SJCRH30 (cell line): Measurements from ENCODE around the gene SWT1. TPM values are rescaled to one million over a fixed set of nuclear protein-coding genes. Genes with fewer than 3 reads are reported as not detected.
A peak's percentile ranks its signal among the peaks of the same experiment; 100 is the strongest.
"Not testable (repeated sequence)": the region's sequence is repeated elsewhere in the genome, so short reads cannot be mapped to it uniquely, and the experiment has no call there.

ENCODE experiments used
- DNase-seq, 2 experiments: peaks; one replicate each; pipeline ENCODE4 v3.0.0-alpha.2; 2015 to 2020
- H3K27ac ChIP-seq: fragments of 250-450 bp; sonication (Bioruptor Pico); 2 replicates; pipeline ENCODE4 v1.5.1; 2020; ENCODE audit warnings: mild to moderate bottlenecking, moderate library complexity
- H3K27me3 ChIP-seq: fragments of 250-450 bp; sonication (Bioruptor Pico); 2 replicates; pipeline ENCODE4 v1.5.1; 2020; ENCODE audit warnings: mild to moderate bottlenecking, moderate library complexity
- H3K36me3 ChIP-seq: fragments of 250-450 bp; sonication (Bioruptor Pico); 2 replicates; pipeline ENCODE4 v1.5.1; 2020; ENCODE audit warnings: mild to moderate bottlenecking, moderate library complexity
- H3K4me1 ChIP-seq: fragments of 250-450 bp; sonication (Bioruptor Pico); 2 replicates; pipeline ENCODE4 v1.5.1; 2020; ENCODE audit warnings: mild to moderate bottlenecking, moderate library complexity
- H3K4me3 ChIP-seq: fragments of 250-450 bp; sonication (Bioruptor Pico); 2 replicates; pipeline ENCODE4 v1.5.1; 2020; ENCODE audit warnings: mild to moderate bottlenecking, moderate library complexity
- H3K9me3 ChIP-seq: fragments of 250-450 bp; sonication (Bioruptor Pico); replicated peaks from 2 replicates; pipeline ENCODE4 v1.5.1; 2020; ENCODE audit warnings: mild to moderate bottlenecking, moderate library complexity
- total RNA-seq: library from RNA; depleted of rRNA; stranded (reverse); fragments of >200 nt; shearing (Covaris generic); gene quantifications from 2 replicates; pipeline ENCODE4 v1.2.3, GENCODE V29; 2014

SWT1 gene
- total RNA-seq, 1 experiment from 2014 or later, result 5.0 TPM

DNA sequence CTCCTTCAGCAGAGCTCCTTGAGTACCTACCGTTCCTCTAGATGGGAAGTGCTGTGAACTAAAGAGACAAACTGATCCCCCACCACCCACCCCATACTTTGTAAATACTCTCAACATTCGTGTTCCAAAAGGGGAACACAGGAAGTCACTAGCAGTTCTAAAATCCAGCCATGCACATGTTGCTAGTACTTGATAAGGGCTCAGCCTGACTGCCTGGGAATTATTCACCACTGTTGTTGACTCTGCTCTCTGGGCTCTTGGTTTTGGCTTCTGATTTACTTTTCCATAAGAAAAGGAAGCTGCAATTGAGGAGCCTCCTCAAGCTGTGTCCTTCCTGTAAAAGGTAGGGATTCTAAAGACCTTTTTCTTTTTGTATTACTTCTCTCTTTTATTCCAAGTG lies 92.6 kb downstream of the SWT1 start:
- Histone ChIP-seq H3K4me3 (no peak overlapping the region), H3K9me3 (no peaks in the 10 kb centered on the region), H3K27me3 (no peaks in the 10 kb centered on the region), H3K4me1 (no peaks in the 10 kb centered on the region), H3K27ac (no peak overlapping the region), H3K36me3 (no peaks in the 10 kb centered on the region)
- no peak for DNase-seq

- Histone ChIP-seq H3K27me3 (no peaks in the 10 kb centered on the region), H3K4me3 (no peak overlapping the region), H3K27ac (no peak overlapping the region), H3K4me1 (no peaks in the 10 kb centered on the region), H3K9me3 (no peaks in the 10 kb centered on the region), H3K36me3 (no peaks in the 10 kb centered on the region)
- DNase-seq, result no peak
These were observed 93.1 kb downstream of the SWT1 start for GRCh38 chr1:185250063-185250462.

GRCh38 chr1:185251928-185252327 lies 95.0 kb downstream of the SWT1 start:
- not testable (repeated sequence) for H3K4me3 ChIP-seq, H3K27me3 ChIP-seq, H3K4me1 ChIP-seq, H3K36me3 ChIP-seq, DNase-seq, H3K9me3 ChIP-seq, H3K27ac ChIP-seq

DNA sequence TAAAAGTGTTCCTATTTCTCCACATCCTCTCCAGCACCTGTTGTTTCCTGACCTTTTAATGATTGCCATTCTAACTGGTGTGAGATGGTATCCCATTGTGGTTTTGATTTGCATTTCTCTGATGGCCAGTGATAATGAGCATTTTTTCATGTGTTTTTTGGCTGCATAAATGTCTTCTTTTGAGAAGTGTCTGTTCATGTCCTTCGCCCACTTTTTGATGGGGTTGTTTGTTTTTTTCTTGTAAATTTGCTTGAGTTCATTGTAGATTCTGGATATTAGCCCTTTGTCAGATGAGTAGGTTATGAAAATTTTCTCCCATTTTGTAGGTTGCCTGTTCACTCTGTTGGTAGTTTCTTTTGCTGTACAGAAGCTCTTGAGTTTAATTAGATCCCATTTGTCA lies 95.4 kb downstream of the SWT1 start:
- not testable (repeated sequence) for H3K4me1 ChIP-seq, H3K36me3 ChIP-seq, H3K27me3 ChIP-seq, H3K4me3 ChIP-seq, DNase-seq, H3K9me3 ChIP-seq, H3K27ac ChIP-seq

GRCh38 chr1:185255595-185255994 lies 98.6 kb downstream of the SWT1 start:
- not testable (repeated sequence) for H3K4me1 ChIP-seq, H3K4me3 ChIP-seq, H3K27ac ChIP-seq, H3K36me3 ChIP-seq, H3K9me3 ChIP-seq, H3K27me3 ChIP-seq, DNase-seq

GRCh38 chr1:185257116-185257949 lies 100.4 kb downstream of the SWT1 start:
- not testable (repeated sequence) for H3K9me3 ChIP-seq, H3K36me3 ChIP-seq, H3K27ac ChIP-seq, H3K27me3 ChIP-seq, H3K4me1 ChIP-seq
- peak overlapping the region; percentile 46 for H3K4me3 ChIP-seq
- peak in 1 of 2 experiments; percentile 3 for DNase-seq

- Histone ChIP-seq H3K9me3 (no peaks in the 10 kb centered on the region), H3K4me3 (peak overlapping the region; percentile 46), H3K27ac (no peak overlapping the region), H3K4me1 (no peaks in the 10 kb centered on the region), H3K36me3 (no peaks in the 10 kb centered on the region), H3K27me3 (no peaks in the 10 kb centered on the region)
- no peak for DNase-seq
These were observed 100.9 kb downstream of the SWT1 start for GRCh38 chr1:185257950-185258208.

- H3K27me3 ChIP-seq, result no peaks in the 10 kb centered on the region
- H3K4me1 ChIP-seq, result no peaks in the 10 kb centered on the region
- no peak overlapping the region for H3K27ac ChIP-seq
- no peaks in the 10 kb centered on the region for H3K36me3 ChIP-seq
- no peak overlapping the region for H3K4me3 ChIP-seq
- H3K9me3 ChIP-seq, result no peaks in the 10 kb centered on the region
- DNase-seq, result no peak
These were observed 101.7 kb downstream of the SWT1 start for GRCh38 chr1:185258676-185259075.

- H3K27ac ChIP-seq, result no peak overlapping the region
- H3K4me3 ChIP-seq, result no peak overlapping the region
These were observed 103.6 kb downstream of the SWT1 start for GRCh38 chr1:185260611-185261010.

DNA sequence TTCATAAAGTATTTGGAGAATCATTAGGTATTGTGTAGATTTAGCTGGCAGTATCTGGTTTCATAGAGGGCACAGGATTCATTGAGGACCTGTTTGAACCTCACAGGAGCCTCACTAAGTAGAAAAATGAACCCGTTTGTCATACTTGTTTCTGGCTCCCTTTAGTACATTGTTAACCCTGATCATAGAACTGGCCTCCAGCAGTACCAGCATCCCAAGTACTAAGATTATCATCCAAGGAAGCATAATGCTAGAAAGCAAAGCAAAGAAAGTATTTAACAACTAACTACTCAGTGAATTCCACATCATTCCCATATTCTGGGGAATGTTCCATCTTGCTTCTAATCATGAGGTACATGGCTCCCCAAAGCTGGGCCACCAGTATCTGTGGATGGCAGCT lies 105.2 kb downstream of the SWT1 start:
- Histone ChIP-seq H3K4me1 (no peaks in the 10 kb centered on the region), H3K36me3 (no peaks in the 10 kb centered on the region), H3K27me3 (no peaks in the 10 kb centered on the region), H3K27ac (no peak overlapping the region), H3K9me3 (no peaks in the 10 kb centered on the region), H3K4me3 (no peak overlapping the region)
- DNase-seq, result no peak

More at GRCh38 chr1:185260611-185261010, 103.6 kb downstream of the SWT1 start:
- no peaks in the 10 kb centered on the region for H3K36me3 ChIP-seq
- H3K27me3 ChIP-seq, result no peaks in the 10 kb centered on the region
- no peaks in the 10 kb centered on the region for H3K4me1 ChIP-seq
- no peak for DNase-seq
- H3K9me3 ChIP-seq, result no peaks in the 10 kb centered on the region

GRCh38 chr1:185263292-185263691 lies 106.3 kb downstream of the SWT1 start:
- H3K27me3 ChIP-seq, result no peaks in the 10 kb centered on the region

DNA sequence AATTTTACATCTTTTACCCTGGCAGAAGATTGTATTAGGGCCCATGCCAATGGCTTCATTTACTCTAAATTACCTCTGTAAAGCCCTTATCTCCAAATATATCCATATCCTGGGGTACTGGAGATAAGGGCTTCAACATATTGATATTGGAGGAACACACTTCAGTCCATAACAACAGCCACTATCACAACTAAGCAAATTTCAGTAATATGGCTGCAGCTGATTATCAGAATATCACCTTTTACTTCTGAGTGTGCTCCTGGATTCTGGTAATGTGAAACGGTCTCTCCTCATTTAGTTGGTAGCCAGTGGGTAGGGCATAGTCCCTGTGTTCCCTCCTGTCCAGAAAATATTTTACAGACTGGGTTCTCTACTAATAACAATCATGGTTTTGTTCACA lies 106.8 kb downstream of the SWT1 start:
- no peaks in the 10 kb centered on the region for H3K27me3 ChIP-seq
- no peaks in the 10 kb centered on the region for H3K9me3 ChIP-seq
- H3K27ac ChIP-seq, result no peak overlapping the region
- no peaks in the 10 kb centered on the region for H3K4me1 ChIP-seq
- no peaks in the 10 kb centered on the region for H3K36me3 ChIP-seq
- H3K4me3 ChIP-seq, result no peak overlapping the region
- DNase-seq, result no peak

More at GRCh38 chr1:185263292-185263691, 106.3 kb downstream of the SWT1 start:
- H3K9me3 ChIP-seq, result no peaks in the 10 kb centered on the region
- H3K4me3 ChIP-seq, result no peak overlapping the region
- H3K4me1 ChIP-seq, result no peaks in the 10 kb centered on the region
- no peak overlapping the region for H3K27ac ChIP-seq
- no peaks in the 10 kb centered on the region for H3K36me3 ChIP-seq
- no peak for DNase-seq

GRCh38 chr1:185265314-185265713 lies 108.3 kb downstream of the SWT1 start:
- DNase-seq, result no peak
- no peaks in the 10 kb centered on the region for H3K4me1 ChIP-seq
- H3K36me3 ChIP-seq, result no peaks in the 10 kb centered on the region
- no peaks in the 10 kb centered on the region for H3K27me3 ChIP-seq
- no peak overlapping the region for H3K27ac ChIP-seq
- H3K9me3 ChIP-seq, result no peaks in the 10 kb centered on the region
- H3K4me3 ChIP-seq, result no peak overlapping the region

DNA sequence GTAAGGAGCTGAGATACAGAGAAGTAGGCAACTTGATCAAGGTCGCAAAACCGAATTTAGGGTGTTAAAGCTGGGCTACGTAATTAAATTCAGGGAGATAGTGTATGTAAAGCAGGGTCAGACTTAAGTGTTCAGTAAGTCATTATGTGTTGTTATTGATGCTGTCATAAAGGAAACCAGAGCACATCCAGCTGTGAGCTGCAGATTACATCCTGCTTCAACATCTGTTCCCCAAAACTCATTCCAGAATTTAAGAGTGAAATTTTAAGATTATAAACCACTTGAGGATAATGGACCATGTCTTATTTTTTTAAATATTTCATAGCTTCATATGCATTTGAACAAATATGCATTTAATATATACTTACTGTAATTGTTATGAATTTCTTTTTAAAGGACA lies 110.3 kb downstream of the SWT1 start:
- DNase-seq, result no peak
- Histone ChIP-seq H3K9me3 (no peaks in the 10 kb centered on the region), H3K27ac (no peak overlapping the region), H3K36me3 (no peaks in the 10 kb centered on the region), H3K4me3 (no peak overlapping the region), H3K27me3 (no peaks in the 10 kb centered on the region), H3K4me1 (no peaks in the 10 kb centered on the region)

DNA sequence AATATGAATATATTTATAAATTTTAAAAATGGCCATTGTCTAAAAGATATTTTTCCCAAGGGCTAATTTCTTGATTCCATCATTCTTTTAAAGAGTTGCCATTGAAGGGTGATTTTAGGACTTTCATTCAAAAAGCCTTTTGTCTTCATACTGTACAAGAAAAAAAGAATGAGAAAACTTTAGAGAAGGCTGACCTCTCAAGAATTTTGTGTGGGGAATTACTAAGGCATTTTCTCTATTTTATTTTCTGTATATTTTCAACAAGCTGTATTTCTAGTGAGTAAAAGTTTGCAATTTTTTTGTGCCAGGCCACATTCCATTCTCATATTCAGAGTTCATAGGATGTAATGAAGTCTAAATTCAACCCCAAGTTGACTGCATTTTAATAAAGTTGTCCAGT lies 110.7 kb downstream of the SWT1 start:
- Histone ChIP-seq H3K27me3 (no peaks in the 10 kb centered on the region), H3K4me3 (no peak overlapping the region), H3K4me1 (no peaks in the 10 kb centered on the region), H3K36me3 (no peaks in the 10 kb centered on the region), H3K27ac (no peak overlapping the region), H3K9me3 (no peaks in the 10 kb centered on the region)
- no peak for DNase-seq

DNA sequence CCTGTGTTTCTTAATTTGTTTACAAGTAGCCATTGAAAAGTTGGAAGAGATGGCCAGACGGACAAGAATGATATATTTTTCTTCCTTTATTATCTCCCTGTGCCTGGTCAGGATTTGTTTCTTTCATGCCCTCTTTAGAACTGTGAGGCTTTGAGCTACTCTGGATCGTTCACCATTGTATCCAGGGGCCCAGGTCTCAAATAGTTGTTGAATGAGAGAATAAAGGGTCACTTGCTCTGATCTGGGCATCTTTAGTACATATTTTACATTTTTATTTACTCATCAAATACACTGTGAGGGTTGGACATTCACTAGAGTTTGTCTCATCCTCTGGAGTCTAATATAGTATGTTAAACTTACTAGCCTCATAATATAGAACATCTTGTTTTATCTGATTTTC lies 111.4 kb downstream of the SWT1 start:
- Histone ChIP-seq H3K4me1 (no peaks in the 10 kb centered on the region), H3K36me3 (no peaks in the 10 kb centered on the region), H3K4me3 (no peak overlapping the region), H3K27ac (no peak overlapping the region), H3K27me3 (no peaks in the 10 kb centered on the region), H3K9me3 (no peaks in the 10 kb centered on the region)
- DNase-seq, result no peak
